Suppressor macrophage (primary cell): ENCODE data around the gene PHF21B.
A peak's percentile ranks its signal among the peaks of the same experiment; 100 is the strongest.
"Not testable (repeated sequence)": the region's sequence is repeated elsewhere in the genome, so short reads cannot be mapped to it uniquely, and the experiment has no call there.

Experiments
- DNase-seq, 4 experiments: peaks; one replicate each; pipeline ENCODE4 v3.0.0-alpha.2; 2020 to 2022

Gene PHF21B

GRCh38 chr22:44865193-44866057, 144.4 kb downstream of the PHF21B start:
- DNase-seq: no peak

- DNase-seq: no peak
Measured at GRCh38 chr22:44862981-44863860, 146.6 kb downstream of the PHF21B start.

DNA sequence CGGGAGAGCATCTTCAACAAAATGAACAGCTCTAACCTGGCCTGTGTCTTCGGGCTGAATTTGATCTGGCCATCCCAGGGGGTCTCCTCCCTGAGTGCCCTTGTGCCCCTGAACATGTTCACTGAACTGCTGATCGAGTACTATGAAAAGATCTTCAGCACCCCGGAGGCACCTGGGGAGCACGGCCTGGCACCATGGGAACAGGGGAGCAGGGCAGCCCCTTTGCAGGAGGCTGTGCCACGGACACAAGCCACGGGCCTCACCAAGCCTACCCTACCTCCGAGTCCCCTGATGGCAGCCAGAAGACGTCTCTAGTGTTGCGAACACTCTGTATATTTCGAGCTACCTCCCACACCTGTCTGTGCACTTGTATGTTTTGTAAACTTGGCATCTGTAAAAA, 147.5 kb downstream of the PHF21B start:
- no peak for DNase-seq

DNA sequence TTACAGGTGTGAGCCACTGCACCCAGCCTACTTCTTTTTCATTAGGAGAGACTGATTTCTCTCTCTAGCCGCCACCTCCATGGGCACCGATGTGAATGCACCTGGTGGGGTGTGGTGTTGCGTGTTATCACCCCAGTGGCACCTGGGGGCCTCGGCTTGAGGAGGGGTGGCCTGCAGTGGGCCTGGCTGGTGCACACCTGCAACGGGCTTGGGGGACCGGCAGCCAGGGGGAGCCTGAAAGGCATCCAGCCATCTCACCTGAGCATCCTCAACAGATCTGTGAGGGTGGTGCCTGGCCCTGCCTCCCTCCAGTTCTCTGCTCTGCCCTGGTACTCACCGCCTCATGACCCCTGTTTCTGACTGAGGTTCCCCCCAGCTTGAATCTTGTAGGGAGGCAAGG, 148.6 kb downstream of the PHF21B start:
- DNase-seq: no peak

DNA sequence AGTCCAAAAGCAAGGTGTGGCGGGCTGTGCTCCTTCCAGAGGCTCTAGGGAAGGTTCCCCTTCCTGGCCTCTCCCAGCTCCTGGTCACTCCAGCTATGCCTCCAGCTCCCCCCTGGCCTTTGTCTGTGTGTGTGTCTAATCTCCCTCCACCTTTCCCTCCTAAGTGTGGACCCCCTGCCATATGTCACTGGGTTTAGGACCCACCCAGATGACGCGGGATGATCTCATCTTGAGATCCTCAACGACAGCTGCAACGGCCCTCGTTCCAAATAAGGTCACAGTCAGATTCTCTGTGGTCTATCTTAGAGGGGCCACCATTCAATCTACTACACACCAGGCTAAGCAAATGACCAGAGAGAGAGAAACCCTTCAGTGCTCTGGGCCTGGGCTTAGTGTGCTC, 149.5 kb downstream of the PHF21B start:
- no peak for DNase-seq

DNA sequence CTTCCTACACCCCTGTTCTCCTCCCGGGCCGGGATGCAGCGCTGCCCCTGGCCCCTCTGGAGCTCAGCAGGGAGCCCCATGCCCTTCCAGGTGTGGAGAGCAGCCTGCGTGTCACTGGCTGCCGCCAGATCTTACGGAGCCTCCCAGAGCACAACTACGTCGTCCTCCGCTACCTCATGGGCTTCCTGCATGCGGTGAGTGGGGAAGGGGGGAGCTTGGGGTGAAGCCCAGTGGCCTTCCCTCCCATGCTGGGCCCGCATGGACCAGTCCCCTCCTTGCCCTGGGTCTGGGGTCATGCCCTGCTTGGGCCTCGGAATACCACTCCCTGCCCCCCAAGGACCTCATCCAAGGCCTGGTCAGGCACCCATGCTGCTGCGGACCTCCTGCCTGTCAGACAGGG, 150.2 kb downstream of the PHF21B start:
- no peak for DNase-seq

DNA sequence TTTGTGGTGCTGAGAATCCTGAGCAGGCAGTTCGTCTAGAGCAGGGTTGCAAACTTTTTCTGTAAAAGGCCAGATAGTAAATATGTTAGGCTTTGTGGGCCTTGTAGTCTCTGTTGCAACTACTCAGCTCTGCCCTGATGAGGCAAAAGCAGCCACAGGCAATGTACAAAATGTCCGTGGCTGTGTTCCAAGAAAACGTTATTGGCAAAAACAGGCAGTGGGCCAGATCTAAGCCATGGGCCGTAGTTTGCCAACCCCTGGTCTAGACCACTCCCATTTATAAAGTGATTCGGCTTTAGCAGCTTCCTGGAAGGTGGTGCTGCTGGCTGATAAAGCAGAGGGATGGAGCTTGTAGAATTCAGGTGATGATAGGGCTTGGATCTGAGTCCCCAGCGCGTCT, 151.0 kb downstream of the PHF21B start:
- not testable (repeated sequence) for DNase-seq

GRCh38 chr22:44855855-44856254, 153.9 kb downstream of the PHF21B start:
- DNase-seq: no peak

DNA sequence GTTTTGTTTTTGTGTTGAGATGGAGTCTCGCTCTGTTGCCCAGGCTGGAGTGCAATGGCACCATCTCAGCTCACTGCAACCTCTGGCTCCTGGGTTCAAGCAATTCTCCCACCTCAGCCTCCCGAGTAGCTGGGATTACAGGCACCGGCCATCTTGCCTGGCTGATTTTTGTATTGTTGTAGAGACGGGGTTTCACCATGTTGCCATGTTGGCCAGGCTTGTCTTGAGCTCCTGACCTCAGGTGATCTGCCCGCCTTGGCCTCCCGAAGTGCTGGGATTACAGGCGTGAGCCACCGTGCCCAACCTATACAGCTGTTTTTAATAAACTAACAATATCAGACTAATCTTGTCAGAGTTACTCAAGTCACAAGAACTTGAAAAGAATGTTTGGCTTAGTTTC, 155.2 kb downstream of the PHF21B start:
- not testable (repeated sequence) for DNase-seq

- DNase-seq: no peak
Measured at GRCh38 chr22:44850946-44851345, 158.9 kb downstream of the PHF21B start.

DNA sequence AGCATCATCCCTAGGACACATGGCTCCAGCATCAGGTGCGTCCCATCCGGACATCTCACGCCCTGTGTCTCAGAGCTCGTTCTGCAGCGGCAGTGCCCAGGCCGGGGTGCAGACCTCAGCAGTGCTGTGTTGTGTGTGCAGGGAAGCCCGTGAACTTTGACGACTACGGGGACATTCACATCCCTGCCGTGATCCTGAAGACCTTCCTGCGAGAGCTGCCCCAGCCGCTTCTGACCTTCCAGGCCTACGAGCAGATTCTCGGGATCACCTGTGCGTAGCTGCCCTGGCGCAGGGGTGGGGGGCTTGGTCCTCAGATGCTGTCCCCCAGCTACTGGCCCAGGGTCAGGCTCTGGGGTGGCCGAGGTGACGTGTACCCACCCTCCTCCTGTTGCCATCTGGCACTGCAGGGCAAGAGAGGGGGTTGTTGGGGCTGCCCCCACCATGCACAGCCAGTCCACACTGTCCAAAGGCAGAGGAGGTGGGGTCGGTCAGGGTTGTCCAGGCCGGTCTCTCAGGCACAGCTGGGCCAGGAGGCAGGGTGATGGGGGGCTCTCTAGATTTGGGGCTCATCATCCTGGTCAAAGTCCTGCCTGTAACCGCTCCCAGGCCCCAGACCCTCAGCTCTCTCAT, 160.9 kb downstream of the PHF21B start:
- DNase-seq: no peak

GRCh38 chr22:44848296-44848741, 161.5 kb downstream of the PHF21B start:
- DNase-seq: no peak

DNA sequence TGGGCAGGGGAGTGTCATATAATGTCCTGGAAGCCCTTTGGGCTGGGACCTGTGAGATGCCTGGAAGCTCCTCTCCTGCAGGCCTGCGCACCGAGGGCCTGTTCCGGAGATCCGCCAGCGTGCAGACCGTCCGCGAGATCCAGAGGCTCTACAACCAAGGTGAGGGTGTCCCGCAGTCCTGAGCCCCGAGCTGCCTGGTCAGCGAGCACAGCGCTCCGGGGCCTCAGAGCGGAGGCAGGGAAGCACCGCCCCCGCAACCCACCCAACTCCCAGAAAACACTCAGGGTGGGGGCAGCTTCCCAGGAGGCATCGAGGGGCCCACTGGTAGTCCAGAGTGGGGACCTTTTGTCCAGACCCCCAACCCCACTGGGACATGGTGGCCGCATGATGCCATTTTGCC, 161.9 kb downstream of the PHF21B start:
- no peak for DNase-seq

GRCh38 chr22:44847380-44847779, 162.4 kb downstream of the PHF21B start:
- no peak for DNase-seq

- DNase-seq: no peak
Measured at GRCh38 chr22:44846726-44847275, 163.0 kb downstream of the PHF21B start.

DNA sequence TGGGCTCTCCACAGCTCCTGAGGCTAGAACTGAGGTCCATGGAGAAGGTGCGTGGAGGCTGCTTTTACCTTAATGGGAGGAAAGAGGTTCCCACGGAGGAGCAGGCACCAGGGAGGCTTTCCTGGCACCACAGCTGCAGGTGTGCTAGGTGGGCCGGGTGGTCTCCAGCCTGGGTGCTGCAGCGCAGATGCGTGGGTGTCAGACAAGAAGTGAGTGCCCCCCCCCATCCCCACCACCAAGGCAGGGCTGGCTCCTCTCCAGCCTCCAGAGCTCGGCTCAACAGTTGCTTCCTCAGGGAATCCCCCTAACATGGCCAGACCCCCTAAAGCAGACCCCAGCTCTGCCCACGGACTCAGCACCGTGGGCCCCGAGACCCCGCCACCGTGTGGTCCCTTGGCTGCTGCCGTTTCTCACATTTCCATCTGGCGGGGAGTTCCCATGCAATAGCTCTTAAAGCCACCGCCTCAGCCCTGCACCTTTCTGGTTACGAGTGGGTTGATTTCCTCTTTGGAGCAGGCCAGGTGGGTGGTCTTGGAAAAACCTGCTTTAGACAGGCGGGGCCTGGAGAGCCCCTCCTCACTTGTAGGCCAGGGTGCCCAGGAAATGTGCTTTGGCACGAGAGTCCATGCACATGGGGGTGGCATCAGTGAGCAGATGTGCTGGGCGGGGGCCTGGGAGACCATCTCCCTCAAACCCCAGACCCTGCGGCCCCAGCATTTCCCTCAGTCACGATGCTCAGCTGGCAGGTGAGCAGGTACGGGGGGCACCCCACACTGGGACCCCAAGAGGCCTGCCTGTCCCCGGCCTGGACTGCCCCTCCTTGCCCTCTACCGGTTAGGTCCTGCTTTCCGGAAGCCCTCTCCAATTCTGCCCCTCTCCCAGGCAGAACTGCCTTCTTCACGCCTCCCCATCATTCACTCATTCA, 163.7 kb downstream of the PHF21B start:
- no peak for DNase-seq

DNA sequence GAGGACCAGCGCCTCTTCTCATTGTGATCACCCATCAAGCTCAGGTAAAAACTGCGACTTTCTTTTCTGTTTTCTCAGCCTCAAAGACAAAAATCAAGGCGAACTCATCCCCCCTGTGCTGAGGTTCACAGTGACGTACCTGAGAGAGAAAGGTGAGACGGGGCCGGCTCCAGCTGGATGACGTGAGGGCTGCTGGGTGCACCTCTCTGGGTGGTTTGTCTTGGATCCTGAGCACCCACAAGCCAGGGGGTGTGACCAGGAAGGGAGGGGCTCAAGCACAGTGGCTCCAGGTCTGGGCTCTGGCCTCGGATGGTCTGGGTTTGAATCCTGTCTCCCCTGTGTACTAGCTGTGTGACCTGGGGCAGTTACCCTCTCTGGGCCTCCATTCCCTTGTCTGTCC, 164.6 kb downstream of the PHF21B start:
- DNase-seq: no peak

DNA sequence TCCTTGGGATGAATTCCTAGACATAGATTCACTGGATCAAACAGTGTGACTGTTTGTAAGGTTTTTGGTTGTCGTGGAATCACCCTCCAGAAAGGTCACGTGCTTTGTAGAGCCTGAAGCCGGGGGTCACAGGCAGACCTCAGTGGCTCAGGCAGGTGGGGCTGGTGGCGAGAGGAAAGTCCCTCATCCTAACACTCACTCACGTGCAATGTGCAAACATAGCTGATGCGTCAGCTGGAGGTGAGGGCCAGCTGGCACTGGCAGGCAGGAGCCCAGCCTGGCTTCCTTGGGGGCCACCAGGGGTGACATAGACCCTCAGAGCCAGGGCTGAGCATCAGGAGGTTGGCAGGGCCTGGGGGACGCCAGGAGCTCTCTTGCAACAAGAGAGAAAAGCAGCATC, 167.4 kb downstream of the PHF21B start:
- no peak for DNase-seq

- DNase-seq: peak in 1 of 4 experiments; percentile 7
Measured at GRCh38 chr22:44840611-44841322, 169.0 kb downstream of the PHF21B start.

DNA sequence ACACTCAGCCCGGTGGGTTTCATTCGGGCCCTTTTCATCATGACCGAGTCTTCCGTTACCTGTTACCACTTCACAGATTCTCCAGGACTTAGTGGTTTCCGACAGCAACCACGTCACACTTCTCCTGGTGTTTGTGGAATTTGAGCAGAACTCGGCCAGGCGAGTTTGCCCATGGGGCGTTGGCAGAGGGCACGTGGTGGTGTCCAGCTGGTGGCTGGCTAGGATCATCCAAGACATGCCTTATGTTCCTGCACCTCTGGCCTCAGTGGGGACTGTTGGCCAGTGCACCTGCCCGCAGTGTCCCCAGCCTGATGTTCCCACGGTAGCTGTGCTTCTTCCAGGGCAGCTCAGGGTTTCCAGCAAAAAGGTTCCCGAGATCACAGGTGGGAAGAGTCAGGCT, 170.1 kb downstream of the PHF21B start:
- no peak for DNase-seq

- DNase-seq: no peak
Measured at GRCh38 chr22:44839061-44839460, 170.7 kb downstream of the PHF21B start.
